GM19455 (cell line): ENCODE data around the gene TRANK1.
"Not testable (repeated sequence)": the region's sequence is repeated elsewhere in the genome, so short reads cannot be mapped to it uniquely, and the experiment has no call there.

Experiments used
- ATAC-seq: cut with Tn5 transposase; IDR thresholded peaks from one replicate; pipeline ENCODE4 v1.9.1; 2021; ENCODE audit not compliant: unreplicated experiment

TRANK1 gene

DNA sequence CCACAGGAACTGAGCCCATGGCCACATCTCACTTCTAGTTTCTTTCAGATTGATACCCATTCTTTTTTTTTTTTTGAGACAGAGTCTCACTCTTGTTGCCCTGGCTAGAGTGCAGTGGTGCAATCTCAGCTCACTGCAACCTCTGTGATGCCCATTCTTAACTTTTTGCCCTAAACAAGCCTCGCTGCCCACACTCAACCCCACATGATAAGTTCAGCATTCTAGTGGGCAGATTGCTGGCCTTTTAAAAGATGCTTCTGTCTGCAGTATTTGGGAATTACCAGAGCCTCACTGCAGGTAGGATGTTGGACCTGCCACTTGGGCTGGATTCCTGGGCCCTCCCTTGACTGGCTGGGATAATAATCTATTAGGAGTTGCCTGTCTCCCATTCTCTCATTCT is 51.0 kb downstream of the TRANK1 start:
- ATAC-seq: no peak

DNA sequence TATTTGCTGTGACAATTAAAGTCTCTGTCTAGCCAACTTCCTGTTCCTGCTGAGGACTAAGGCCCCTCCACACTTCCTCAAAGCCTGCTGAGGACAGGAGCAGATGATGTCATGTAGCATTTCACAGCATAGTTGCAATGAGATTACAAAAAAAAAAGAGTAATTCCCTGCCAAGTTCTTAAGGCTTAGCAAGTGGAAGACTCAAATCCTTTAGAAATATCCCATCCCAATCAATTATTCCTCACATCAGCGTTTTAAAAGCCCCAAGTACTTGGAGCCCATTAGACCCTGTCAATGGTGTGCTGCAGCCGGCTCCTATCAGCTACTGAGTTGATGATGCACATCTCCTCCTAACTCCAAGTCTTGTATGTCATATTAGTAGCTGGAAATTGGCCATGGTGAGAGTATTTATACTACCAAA is 51.7 kb downstream of the TRANK1 start:
- peak; percentile 69 for ATAC-seq

DNA sequence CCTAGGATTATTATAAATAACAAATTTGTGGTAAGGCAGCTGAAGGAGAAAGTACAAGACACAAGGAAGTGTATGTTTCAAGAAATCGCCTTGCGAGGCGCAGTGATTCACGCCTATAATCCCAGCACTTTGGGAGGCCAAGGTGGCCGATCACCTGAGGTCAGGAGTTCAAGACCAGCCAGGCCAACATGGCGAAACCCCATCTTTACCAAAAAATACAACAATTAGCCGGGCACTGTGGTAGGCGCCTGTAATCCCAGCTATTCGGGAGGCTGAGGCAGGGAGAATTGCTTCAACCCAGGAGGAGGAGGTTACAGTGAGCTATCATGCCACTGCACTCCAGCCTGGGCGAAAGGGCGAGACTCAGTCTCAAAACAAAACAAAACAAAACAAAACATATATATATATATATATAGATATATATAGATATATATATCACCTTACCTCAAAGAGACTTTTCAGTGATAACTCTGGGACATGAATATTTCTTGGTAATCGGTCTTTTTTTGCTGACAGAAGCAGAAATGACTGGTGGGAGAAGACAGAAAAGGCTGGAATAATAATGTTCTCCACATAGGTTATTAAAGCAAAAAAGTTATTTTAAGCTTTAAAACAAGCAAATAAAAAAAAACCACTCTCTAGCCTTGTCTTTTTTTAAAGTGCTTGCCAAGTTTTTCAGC is 52.3 kb downstream of the TRANK1 start:
- no peak for ATAC-seq

DNA sequence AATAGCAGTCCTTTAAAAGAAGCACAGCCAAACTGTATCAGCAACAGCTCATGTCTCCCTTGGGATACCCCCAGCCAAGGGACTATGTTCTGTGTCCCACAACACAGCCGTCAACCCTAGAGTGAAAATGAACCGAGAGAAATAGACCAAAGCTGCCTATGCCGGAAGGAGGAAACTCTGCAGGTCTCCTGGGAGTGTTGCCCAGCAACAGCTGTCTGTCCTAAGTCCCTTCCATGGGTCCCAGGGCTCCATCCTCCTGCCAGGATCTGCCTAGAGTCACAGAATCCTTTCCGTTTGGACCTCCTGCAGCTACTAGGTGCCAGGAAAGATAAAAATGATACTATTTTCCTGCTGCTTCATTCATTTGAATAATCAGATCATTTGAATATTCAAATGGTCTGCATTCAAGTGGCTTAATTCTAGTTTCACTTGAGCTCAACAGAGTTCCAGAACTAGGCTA is 53.1 kb downstream of the TRANK1 start:
- peak; percentile 59 for ATAC-seq

DNA sequence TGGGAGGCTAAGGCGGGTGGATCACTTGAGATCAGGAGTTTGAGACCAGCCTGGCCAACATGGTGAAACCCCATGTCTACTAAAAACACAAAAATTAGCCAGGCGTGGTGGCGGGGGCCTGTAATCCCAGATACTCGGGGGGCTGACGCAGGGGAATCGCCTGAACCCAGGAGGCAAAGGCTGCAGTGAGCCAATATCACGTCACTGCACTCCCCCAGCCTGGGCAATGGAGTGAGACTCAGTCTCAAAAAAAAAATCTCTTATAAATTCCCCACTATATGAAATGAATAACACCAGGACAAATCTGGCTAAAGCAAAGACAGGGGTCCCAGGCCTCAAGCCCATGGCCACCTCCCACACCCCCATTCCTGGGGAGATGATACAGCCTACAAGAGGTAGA is 53.8 kb downstream of the TRANK1 start:
- ATAC-seq: not testable (repeated sequence)

DNA sequence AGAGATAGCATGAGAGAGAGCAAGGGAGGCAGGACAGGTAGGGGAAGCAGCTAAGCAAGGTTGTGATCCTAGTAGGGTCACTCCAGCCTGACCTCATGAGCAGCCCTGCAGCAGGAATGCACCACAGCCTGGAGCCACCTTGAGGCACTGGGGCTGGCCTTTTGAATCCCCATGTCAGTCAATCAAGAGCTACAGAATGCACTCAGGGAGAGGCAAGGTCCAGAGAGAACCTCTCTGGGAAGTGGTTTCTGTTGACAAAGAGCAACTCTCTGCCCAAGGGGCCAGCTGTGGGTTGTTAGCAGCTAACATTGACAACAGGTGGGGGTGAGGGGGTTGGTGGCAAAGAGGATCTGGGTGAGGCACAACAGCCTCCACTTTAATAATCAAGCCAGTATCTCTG is 54.6 kb downstream of the TRANK1 start:
- no peak for ATAC-seq

DNA sequence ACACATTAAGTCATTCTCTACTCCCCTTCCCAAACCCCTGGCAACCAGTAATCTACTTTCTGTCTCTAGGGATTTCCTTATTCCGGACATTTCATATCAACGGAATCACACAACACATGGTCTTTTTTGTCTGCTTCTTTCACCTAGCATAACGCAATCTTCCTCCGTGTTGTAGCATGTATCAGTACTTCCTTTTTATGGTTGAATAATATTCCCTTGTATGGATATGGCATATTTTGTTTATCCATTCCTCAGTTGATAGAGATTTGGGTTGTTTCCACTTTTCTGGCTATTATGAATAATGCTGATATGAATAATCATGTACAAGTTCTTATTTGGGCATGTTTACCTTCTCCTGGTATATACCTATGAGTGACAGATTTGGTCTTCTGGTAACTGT is 63.1 kb downstream of the TRANK1 start:
- ATAC-seq: no peak

DNA sequence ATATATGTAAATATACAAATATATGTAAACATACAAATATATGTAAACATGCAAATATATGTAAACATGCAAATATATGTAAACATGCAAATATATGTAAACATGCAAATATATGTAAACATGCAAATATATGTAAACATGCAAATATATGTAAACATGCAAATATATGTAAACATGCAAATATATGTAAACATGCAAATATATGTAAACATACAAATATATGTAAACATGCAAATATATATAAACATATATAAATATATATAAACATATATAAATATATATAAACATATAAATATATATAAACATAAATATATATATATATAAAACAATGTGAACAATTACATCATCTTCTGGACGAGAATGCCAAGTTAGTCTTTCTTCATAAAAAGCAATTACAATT is 65.0 kb downstream of the TRANK1 start:
- ATAC-seq: not testable (repeated sequence)

DNA sequence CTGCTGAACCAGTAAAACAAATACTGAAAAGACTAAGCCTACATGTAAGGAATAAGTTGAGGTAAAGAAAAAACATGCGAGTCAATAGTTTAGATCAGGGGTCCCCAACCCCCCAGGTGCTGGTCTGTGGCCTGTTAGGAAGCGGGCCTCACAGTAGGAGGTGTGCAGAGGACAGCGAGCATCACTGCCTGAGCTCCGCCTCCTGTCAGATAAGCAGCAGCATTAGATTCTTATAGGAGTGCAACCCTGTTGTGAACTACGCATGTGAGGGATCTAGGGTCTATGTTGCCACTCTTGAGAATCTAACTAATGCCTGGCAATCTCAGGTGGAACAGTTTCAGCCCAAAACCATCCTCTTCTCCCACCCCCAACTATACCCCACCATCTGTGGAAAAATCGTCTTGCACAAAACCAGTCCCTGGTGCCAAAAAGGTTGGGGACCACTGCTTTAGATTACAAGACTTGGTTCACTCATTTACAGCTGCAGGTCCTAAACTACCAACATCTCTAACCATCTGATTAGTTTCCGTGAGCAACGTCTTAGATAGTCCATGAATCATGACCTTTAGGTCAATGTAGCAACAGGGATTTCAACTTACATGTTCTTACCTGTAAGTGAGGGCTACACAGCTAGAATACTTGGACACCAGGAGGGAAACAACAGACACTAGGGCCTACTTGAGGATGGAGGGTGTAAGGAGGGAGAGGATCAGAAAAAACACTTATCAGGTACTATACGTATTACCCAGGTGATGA is 66.7 kb downstream of the TRANK1 start:
- ATAC-seq: no peak

DNA sequence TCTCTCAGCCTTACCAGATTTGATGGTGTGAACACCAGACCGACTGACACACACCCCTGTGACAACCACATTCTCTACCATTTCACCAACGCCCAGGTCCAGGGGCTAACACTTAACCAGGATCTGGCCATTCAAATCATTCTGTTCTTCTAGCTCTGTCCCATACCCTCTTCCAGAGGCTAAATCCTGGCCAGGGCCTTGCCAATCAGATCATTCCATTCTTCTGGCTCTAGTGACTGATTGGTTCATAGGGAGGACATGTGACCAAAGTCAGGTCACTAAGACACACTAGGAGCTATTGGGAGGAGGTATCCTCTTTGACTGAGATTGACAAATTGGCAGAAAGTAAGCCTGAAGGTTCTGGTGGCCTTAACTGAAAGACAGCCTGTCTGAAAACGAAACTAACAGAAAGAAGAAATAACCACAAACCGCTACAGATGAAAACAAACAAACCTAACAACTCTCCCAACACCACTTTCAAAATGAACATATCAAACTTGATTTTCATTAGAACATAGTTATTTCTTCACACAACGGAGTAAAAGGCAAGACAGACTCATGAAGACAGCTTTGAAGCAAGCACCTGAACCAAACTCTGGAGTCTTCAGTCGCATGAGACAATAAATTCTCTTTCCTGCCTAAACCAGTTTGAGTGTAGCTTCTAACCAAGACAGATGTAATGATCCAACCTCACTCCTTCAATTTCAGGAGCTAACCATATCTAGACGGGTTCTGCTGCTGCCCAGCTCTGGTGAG is 68.5 kb downstream of the TRANK1 start:
- peak; percentile 99 for ATAC-seq

DNA sequence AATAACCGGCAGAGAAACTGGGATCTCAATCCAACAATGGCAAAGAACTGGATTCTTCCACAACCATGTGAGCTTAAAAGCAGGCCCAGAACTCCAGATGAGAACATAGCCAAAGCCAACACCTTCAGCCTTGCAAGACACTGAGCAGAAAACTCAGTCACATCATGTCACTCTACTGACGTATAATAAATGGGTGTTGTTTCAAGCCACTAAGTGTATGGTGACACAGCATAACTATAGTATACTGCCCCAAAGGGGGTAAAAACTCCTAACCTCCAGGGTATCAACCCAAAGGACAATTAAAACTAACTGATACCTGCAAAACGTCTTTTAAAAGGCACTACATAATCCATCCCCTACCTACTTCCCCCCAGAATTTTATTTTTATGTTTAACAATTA is 69.5 kb downstream of the TRANK1 start:
- no peak for ATAC-seq

DNA sequence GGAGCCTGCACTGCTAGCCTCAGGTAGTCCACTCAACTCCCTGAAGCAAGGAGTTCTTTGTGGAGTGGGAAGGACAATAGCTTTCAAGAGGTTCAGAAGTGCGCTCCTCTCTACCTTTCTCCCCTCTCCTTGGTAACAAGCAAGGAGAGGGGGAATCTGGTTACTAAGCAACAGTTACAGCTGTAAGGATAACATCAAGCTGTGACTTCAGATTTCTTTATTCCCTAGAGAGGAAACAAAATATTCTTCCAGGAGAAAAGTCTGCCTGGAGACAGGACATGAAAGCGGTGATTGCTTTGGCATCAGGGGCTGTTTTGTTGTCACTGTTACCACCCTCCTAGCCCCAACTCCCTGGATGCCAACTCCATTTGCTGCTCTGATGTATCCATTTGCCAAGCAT is 70.4 kb downstream of the TRANK1 start:
- no peak for ATAC-seq

DNA sequence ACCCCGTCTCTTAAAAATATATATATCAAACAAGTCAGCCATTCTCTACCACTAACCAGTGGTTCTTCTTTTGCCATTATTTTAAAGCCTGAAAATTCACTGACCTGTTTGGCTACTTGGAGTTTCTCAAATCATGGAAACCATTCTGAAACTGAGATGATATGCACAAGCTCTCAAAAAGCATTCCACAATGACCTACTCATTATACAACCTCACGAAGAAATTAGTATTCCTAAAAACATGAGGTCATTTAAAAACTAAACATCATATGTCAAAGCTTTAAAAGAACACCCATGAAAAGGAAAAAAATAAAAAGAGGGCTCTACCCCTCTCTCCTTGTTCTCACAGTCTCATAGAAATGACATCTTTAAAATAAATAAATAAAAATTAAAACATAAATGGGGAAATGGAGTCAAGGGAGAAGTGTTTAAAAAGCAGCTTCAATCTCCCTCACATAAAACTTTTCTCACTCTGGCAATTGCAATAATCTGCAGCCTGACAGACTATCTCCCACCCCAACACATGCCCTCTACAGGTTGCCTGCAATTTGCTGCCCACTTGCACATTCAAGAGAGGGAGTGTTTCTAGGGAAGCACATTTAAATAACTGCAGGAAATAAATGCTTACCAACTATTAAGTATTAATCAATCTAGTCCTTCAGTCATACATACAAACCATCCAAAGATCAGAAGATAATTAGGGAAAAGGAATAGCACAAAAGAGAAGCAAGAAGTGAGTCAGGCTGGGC is 73.3 kb downstream of the TRANK1 start:
- no peak for ATAC-seq

DNA sequence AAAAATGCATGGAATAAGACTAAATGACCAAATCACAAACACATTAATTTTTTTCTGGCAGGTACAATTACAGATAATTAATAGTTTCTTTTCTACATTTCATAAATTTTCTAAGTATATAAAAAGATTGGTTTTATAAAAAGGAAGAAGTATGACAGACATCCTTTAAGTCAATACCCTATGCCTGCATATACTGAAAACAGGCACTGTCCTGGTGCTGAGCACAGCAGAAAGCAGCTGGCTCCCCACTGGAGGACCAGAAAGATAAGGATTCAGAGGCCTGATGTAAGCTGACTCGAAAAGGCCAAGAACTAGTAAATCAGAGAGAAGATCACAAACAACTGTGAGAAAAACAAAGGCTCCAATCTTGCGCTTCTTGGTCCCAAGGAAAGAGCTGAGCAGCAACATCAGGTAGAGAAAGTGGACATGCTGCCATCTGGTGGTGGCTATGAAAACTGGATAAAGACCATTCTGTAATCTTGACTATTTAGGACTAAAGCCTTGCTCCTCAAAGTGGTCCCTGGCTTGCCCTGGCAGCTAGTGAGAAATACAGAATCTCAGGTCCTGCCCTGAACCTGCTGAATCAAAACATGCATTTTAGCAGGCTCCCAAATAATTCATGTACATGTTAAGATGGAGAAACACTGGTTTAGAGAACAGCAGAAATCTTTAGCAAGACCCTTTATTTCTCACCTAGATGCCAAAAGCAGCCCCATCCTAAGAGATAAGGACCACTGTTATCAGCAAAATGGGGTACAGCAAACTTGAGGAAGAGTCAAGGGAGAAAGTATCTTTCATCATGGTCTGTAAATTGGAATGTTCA is 76.0 kb downstream of the TRANK1 start:
- ATAC-seq: peak; percentile 94

DNA sequence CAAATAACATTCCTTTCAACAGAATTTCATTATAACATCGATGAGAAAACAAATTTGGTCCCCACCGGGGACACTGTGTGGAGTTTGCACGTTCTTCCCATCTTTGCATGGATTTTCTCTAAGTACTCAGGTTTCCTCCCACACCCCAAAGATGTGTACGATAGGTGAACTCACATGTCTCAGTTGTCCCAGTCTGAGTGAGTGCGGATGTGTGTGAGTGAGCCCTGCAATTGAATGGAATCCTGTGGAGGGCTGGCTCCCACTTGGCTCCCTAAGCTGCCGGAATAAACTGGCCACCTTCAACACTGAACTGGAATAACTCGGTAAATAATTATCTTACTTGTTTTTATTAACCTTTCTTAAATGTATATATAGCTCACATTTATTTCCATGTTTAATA is 77.0 kb downstream of the TRANK1 start:
- ATAC-seq: no peak

DNA sequence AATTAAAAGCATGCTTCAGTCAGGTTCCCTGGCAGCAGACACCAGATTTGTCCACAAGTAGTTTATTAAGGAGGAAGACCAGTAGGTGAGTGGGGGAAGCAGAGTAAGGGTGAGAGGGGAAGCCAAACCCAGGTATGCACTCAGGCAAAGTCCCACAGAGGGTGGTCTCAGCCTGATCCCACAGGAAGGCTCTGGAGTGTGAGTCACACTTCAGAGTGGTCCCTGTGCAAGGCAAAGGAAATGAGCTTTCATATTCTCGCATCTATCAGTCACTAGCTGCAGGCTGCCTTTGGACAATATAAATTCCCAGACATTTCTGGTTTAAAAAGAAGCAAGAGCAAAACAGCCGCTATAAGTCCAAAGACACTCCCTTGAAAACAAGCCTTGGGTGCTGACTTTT is 78.5 kb downstream of the TRANK1 start:
- ATAC-seq: no peak

DNA sequence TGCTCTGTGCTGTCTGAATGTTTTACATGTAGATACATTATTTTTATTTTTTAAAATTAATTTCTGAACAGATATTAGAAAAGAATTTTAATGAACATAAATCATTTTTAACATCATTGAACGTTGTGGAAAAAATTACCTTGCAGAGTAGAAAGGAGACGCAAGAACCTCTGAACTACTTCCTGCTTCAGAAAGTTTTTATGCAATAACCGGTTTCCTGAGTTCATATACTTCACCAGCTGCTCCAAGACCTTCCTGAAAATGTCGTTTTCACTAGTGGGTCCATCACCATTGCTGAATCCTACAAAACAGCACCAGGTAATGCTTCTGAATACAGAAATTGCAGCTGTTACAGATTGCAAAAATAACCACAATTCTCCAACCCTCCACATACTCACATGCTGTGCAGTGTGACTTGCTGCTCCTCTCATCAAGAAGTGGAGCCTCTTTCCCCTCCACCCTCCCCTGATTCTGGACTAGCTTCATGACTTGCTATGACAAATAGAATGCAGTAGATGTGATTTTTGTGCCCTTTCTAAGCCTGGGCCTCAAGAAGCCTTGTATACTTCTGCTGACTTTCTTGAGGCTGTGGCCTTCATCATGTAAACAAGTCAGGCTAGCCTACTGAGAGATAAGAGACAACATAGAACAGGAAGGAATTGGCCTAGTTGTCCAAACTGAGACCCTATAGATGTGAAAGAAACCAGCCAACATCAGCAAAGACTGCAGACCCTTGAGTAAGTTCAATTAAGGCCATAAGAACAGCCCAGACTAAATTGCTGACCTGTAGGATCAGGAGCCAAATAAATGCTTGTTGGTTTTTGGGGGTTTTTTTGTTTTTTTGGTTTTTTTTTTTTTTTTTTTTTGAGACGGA is 80.4 kb downstream of the TRANK1 start:
- no peak for ATAC-seq

DNA sequence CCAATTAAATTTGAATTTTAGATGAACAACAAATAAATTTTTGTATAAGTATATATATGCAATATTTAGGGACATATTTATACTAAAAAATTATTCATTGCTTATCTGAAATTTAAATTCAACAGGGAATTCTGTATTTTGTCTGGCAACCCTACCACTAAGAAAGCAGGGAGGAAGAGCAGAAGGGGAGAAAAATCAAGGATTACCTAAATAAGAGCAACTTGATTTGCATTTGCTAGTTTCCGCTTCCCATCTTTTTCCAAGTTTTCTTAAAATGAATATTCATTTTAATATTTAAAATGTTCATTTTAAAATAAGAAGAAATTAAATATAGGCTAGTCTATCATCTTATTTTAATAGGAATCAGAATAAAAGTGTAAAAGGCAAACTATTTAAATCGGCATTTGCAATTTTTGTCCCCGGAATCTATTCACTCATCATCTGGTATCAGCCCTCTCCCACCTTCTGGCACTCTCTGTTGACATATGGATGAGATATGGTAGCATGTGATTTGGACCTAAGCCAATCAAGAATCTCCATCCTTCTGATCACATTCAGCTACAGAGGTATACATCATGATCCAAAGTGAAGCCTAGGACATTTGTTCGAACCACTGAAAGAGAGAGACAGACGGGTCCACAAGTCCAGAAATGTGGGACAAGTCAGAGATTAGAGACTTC is 82.6 kb downstream of the TRANK1 start:
- no peak for ATAC-seq

DNA sequence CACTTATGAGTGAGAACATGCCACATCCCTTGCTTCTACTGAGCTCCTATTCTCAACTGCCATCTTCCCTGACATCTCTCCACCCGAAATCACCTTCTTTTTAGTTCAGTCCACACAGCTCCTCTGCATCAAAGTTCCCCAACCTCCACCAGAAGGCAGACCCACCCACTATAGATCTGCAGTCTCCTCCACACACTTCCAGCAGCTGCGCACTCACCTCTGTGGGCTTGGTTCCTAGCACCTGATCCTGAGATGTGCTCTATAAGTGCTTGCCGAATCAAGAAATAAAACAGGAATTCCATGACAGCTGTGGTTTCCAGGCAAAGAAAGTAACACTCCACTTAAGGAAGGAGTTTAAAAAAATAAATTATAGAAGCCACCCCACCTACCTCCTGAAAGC is 85.4 kb downstream of the TRANK1 start:
- ATAC-seq: no peak
